ENCODE measurements around the gene PSMD6.

GRCh38 chr3:64039981-64040733 lies 16.9 kb upstream of the PSMD6 start:
- TF ChIP-seq CTCF (IDR thresholded peaks at IDR 0.05 in 8 of 11, conservative IDR thresholded peaks at IDR 0.05 in 3 of 11): no peak
- TF ChIP-seq POLR2A (IDR thresholded peaks at IDR 0.05): no peak
- no peak for TF ChIP-seq POLR2AphosphoS5 (IDR thresholded peaks at IDR 0.05)

Data from spleen (tissue), 7 donors.